ENCODE data around the gene CMAS.
"Not testable (repeated sequence)": the region's sequence is repeated elsewhere in the genome, so short reads cannot be mapped to it uniquely, and the experiment has no call there.

Gene CMAS

GRCh38 chr12:22088886-22089285 is 42.9 kb downstream of the CMAS start:
- TF ChIP-seq POLR2AphosphoS5 (IDR thresholded peaks at IDR 0.05; ENCODE audit: borderline replicate concordance, low read depth, low read length) = no peak
- no peak for TF ChIP-seq FOXP2 (optimal IDR thresholded peaks at IDR 0.05; ENCODE audit: control extremely low read depth, extremely low read length, insufficient read depth)
- TF ChIP-seq EZH2 (IDR thresholded peaks at IDR 0.05) = no peak
- Histone ChIP-seq H3K9me3 (ENCODE audit: low read depth, low read length) (no peaks in the 10 kb centered on the region), H3K27ac (no peak overlapping the region), H3K4me3 (no peak overlapping the region), H3K36me3 (ENCODE audit: insufficient read depth, low read length) (no peaks in the 10 kb centered on the region), H3K9ac (ENCODE audit: insufficient read length) (no peak overlapping the region)
- no peak for DNase-seq (ENCODE audit: low read depth, low spot score)

GRCh38 chr12:22089486-22089885 is 43.5 kb downstream of the CMAS start:
- Histone ChIP-seq H3K9ac (ENCODE audit: insufficient read length) (no peak overlapping the region), H3K27ac (no peak overlapping the region), H3K36me3 (ENCODE audit: insufficient read depth, low read length) (no peaks in the 10 kb centered on the region), H3K9me3 (ENCODE audit: low read depth, low read length) (no peaks in the 10 kb centered on the region), H3K4me3 (no peak overlapping the region)
- DNase-seq (ENCODE audit: low read depth, low spot score) = no peak
- no peak for TF ChIP-seq FOXP2 (optimal IDR thresholded peaks at IDR 0.05; ENCODE audit: control extremely low read depth, extremely low read length, insufficient read depth)
- no peak for TF ChIP-seq EZH2 (IDR thresholded peaks at IDR 0.05)
- no peak for TF ChIP-seq POLR2AphosphoS5 (IDR thresholded peaks at IDR 0.05; ENCODE audit: borderline replicate concordance, low read depth, low read length)

DNA sequence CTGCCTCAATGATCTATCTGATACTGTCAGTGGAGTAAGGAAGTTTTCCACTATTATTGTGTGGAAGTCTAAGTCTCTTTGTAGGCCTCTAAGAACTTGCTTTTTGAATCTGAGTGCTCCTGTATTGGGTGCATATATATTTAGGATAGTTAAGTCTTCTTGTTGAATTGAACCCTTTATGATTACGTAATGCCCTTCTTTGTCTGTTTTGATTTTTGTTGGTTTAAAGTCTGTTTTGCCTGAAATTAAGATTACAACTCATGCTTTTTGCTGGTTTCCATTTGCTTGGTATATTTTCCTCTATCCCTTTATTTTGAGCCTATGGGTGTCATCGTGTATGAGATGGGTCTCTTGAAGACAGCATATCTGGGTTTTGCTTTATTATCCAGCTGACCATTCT is 53.0 kb downstream of the CMAS start:
- H3K9ac ChIP-seq (ENCODE audit: insufficient read length); H3K4me3 ChIP-seq; H3K27ac ChIP-seq; H3K9me3 ChIP-seq (ENCODE audit: low read depth, low read length); H3K36me3 ChIP-seq (ENCODE audit: insufficient read depth, low read length); DNase-seq (ENCODE audit: low read depth, low spot score): not testable (repeated sequence)

DNA sequence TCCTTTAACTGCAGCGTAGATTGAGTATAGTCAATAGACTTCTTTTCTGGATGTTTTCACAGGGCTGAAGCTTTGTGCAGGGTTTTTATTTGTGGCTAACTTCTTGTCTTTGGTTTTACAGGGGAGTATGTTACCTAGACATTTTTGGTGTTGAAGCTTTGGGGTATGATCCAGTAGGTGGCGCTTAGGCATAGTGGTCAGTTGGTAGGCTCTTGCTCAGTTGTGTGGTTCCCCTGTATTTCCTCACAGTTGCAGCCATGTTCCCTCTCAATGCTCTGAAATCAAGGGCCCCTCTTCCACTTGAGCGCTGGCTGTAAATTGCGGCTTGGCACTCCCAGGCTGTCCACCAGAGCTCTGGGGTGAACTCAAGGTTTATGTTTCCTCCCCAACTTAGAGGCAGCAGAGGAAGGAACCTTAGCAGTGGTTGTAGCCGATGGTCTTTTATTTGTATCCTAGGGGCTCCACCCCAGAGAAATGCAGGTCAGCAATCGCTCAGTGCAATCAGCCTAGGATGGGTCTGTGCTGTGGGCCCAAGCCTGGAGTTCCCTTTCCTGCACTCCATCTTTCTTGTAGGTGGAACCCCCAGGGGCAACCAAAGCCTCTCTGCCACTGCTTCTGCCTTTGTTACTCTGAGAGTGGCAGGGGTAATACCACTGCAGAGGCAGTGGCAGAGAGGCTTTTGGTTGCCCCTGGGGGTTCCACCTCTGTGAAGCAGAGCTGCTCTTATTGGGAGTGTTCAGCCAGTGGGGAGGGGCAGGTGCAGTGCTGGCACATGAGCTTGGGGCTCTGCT is 55.1 kb downstream of the CMAS start:
- Histone ChIP-seq H3K36me3 (ENCODE audit: insufficient read depth, low read length) (no peaks in the 10 kb centered on the region), H3K9ac (ENCODE audit: insufficient read length) (no peak overlapping the region), H3K27ac (no peak overlapping the region), H3K4me3 (no peak overlapping the region), H3K9me3 (ENCODE audit: low read depth, low read length) (no peaks in the 10 kb centered on the region)
- no peak for DNase-seq (ENCODE audit: low read depth, low spot score)
- no peak for TF ChIP-seq FOXP2 (optimal IDR thresholded peaks at IDR 0.05; ENCODE audit: control extremely low read depth, extremely low read length, insufficient read depth)
- TF ChIP-seq POLR2AphosphoS5 (IDR thresholded peaks at IDR 0.05; ENCODE audit: borderline replicate concordance, low read depth, low read length) = no peak
- TF ChIP-seq EZH2 (IDR thresholded peaks at IDR 0.05) = no peak

- Histone ChIP-seq H3K4me3 (no peak overlapping the region), H3K9me3 (ENCODE audit: low read depth, low read length) (no peaks in the 10 kb centered on the region), H3K27ac (no peak overlapping the region), H3K36me3 (ENCODE audit: insufficient read depth, low read length) (no peaks in the 10 kb centered on the region), H3K9ac (ENCODE audit: insufficient read length) (no peak overlapping the region)
- no peak for DNase-seq (ENCODE audit: low read depth, low spot score)
- TF ChIP-seq POLR2AphosphoS5 (IDR thresholded peaks at IDR 0.05; ENCODE audit: borderline replicate concordance, low read depth, low read length) = no peak
- TF ChIP-seq EZH2 (IDR thresholded peaks at IDR 0.05) = no peak
- TF ChIP-seq FOXP2 (optimal IDR thresholded peaks at IDR 0.05; ENCODE audit: control extremely low read depth, extremely low read length, insufficient read depth) = no peak
Observed at GRCh38 chr12:22101749-22102243, 55.8 kb downstream of the CMAS start.

DNA sequence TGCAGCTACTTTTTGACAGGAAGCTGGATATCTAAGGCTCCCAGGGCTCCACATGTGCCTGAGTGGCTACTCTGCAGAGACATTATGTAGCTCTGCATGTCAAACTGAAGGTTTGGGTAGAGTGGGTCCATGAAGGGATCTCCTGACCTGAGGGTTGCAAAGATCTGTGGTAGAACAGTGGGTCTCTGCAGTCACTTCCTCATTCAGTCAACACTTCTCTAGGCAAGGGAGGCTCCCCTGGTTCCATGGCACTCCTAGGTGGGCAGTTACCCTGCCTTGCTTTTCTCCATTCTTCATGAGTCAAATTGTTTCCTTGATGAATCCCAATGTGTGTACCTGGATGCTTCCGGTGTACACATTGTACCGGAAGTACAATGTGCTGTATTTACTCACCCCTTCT is 57.4 kb downstream of the CMAS start:
- Histone ChIP-seq H3K36me3 (ENCODE audit: insufficient read depth, low read length) (no peaks in the 10 kb centered on the region), H3K9ac (ENCODE audit: insufficient read length) (no peak overlapping the region), H3K27ac (no peak overlapping the region), H3K4me3 (no peak overlapping the region), H3K9me3 (ENCODE audit: low read depth, low read length) (no peaks in the 10 kb centered on the region)
- no peak for DNase-seq (ENCODE audit: low read depth, low spot score)
- TF ChIP-seq POLR2AphosphoS5 (IDR thresholded peaks at IDR 0.05; ENCODE audit: borderline replicate concordance, low read depth, low read length) (no peak), FOXP2 (optimal IDR thresholded peaks at IDR 0.05; ENCODE audit: control extremely low read depth, extremely low read length, insufficient read depth) (no peak), EZH2 (IDR thresholded peaks at IDR 0.05) (no peak)

- no peaks in the 10 kb centered on the region for H3K36me3 ChIP-seq (ENCODE audit: insufficient read depth, low read length)
- TF ChIP-seq POLR2AphosphoS5 (IDR thresholded peaks at IDR 0.05; ENCODE audit: borderline replicate concordance, low read depth, low read length) = no peak
- TF ChIP-seq EZH2 (IDR thresholded peaks at IDR 0.05) = no peak
- TF ChIP-seq FOXP2 (optimal IDR thresholded peaks at IDR 0.05; ENCODE audit: control extremely low read depth, extremely low read length, insufficient read depth) = no peak
- H3K9ac ChIP-seq (ENCODE audit: insufficient read length) = no peak overlapping the region
- H3K27ac ChIP-seq = no peak overlapping the region
- no peak for DNase-seq (ENCODE audit: low read depth, low spot score)
- H3K9me3 ChIP-seq (ENCODE audit: low read depth, low read length) = no peaks in the 10 kb centered on the region
- H3K4me3 ChIP-seq = no peak overlapping the region
Observed at GRCh38 chr12:22105542-22105941, 59.5 kb downstream of the CMAS start.

- no peak for DNase-seq (ENCODE audit: low read depth, low spot score)
- TF ChIP-seq POLR2AphosphoS5 (IDR thresholded peaks at IDR 0.05; ENCODE audit: borderline replicate concordance, low read depth, low read length) = no peak
- no peak for TF ChIP-seq EZH2 (IDR thresholded peaks at IDR 0.05)
- no peak for TF ChIP-seq FOXP2 (optimal IDR thresholded peaks at IDR 0.05; ENCODE audit: control extremely low read depth, extremely low read length, insufficient read depth)
- no peak overlapping the region for H3K9ac ChIP-seq (ENCODE audit: insufficient read length)
- no peak overlapping the region for H3K4me3 ChIP-seq
- no peaks in the 10 kb centered on the region for H3K36me3 ChIP-seq (ENCODE audit: insufficient read depth, low read length)
- H3K27ac ChIP-seq = no peak overlapping the region
- H3K9me3 ChIP-seq (ENCODE audit: low read depth, low read length) = no peaks in the 10 kb centered on the region
Observed at GRCh38 chr12:22110176-22110575, 64.2 kb downstream of the CMAS start.
